HG02642 (cell line): Measurements from ENCODE around the gene HRCT1.
"Not testable (repeated sequence)": the region's sequence is repeated elsewhere in the genome, so short reads cannot be mapped to it uniquely, and the experiment has no call there.

Experiments used
- ATAC-seq: cut with Tn5 transposase; IDR thresholded peaks from one replicate; pipeline ENCODE4 v1.9.1; 2021; ENCODE audit warnings: mild to moderate bottlenecking; ENCODE audit not compliant: unreplicated experiment, poor library complexity

HRCT1 gene

DNA sequence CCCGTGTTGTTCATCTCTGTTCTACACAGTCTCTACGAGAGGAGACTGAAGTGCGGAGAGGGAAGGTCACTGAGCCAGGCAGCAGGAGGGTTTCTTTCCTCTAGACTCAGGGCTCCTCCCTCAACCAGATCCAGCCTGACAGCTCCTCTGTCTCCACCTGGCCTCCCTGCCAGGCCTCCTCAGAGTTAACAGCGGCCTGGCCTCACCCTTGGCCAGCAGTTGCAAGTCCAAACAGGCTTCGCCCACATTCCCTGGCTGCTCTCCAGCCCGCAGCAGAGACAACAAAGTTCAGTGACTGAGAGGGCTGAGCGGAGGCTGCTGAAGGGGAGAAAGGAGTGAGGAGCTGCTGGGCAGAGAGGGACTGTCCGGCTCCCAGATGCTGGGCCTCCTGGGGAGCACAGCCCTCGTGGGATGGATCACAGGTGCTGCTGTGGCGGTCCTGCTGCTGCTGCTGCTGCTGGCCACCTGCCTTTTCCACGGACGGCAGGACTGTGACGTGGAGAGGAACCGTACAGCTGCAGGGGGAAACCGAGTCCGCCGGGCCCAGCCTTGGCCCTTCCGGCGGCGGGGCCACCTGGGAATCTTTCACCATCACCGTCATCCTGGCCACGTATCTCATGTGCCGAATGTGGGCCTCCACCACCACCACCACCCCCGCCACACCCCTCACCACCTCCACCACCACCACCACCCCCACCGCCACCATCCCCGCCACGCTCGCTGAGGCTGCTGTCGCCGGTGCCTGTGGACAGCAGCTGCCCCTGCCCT, at the start of gene HRCT1:
TSS of gene HRCT1 (plus strand) at position 291 of the 768 bp plus-strand sequence. CDS start at position 377, 86 bp downstream.
- no peak for ATAC-seq

DNA sequence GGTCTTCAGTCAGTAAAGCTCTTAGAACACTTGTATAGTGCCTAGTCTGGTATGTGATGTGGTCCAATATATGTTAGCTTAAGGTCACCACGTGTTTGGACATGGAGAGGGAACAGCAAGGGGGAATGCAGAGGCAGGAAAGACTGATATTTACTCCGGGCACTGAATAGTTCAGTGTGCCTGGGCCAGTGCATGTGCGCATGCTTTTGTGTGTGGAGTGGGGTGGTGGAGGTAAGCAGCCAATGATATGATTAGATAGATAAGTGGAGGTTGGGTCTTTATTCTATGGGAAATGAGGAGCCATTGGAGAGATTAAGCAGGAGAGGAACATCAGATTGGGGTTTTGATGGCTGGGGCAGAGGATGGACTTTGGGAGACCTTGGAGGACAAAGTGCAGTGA, 49.8 kb upstream of the HRCT1 start:
- ATAC-seq, result no peak

GRCh38 chr9:35856882-35857281, 49.1 kb upstream of the HRCT1 start:
- ATAC-seq, result no peak

DNA sequence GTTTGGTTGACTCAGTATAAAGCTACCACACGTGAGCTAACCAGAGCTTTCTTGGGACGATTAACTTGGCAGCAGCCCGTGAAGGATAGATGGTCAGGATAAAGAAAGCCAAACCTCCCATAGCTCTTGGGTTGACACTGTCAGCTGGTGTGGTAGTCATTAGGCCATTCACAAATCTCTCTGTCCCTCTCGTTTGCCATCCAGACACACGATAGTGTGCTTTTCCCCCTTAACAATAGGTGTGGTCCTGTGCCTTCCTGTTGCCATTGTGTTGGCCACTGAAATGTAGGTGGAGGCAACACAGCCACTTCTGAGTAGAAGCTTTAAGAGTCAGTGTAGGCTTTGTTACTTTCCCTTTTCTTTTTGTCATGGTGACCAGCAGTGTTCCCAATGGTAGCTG, 47.5 kb upstream of the HRCT1 start:
- no peak for ATAC-seq

DNA sequence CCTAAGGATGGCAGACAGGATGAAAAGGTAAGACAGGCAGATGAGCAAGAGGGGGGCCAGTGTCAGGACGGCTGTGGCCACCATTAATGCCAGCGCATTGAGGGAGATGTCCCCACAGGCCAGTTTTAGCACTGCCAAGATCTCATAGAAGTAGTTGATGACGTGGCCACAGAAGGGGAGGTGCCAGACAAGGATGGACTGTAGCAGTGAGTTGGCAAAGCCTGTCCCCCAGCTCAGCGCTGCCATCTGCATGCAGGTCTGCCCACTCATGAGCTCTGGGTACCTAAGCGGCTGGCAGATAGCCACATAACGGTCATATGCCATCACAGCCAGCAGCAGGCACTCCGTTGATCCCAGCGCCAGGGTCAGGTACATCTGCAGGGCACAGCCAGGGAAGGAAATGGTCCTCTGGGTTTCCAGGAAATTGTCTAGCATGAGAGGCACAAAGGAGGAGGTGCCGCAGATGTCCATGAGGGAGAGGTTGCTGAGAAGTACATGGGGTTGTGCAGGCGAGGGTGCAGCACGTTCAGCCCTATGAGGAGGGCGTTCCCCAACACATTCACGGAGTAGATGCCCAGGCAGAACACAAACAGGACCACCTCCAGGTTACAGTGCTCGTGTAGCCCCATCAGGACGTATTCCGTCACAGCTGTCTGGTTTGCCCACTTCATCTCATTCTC, 46.6 kb upstream of the HRCT1 start:
- ATAC-seq, result no peak

- no peak for ATAC-seq
These were observed 46.0 kb upstream of the HRCT1 start for GRCh38 chr9:35859990-35860339.

- ATAC-seq, result no peak
These were observed 44.7 kb upstream of the HRCT1 start for GRCh38 chr9:35861161-35861897.

DNA sequence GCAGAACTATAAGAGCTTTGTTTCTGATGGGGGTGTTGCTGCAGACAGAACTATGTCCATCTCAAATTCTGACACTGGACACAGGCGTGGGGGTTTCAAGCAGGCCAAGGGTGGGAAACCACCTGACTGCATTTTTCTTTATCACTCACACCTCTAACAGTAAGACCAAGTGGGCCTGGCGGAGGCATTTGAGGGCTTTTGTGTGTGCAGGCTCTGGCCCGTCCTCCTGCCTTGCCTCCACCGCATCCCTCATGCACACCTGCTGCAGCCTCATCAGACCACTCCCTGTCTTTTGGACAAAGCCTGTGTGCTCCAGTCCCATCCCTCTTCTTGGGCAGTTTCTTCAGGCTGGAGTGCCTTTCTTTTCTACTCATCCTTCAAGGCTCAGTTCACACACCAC, 43.7 kb upstream of the HRCT1 start:
- no peak for ATAC-seq

DNA sequence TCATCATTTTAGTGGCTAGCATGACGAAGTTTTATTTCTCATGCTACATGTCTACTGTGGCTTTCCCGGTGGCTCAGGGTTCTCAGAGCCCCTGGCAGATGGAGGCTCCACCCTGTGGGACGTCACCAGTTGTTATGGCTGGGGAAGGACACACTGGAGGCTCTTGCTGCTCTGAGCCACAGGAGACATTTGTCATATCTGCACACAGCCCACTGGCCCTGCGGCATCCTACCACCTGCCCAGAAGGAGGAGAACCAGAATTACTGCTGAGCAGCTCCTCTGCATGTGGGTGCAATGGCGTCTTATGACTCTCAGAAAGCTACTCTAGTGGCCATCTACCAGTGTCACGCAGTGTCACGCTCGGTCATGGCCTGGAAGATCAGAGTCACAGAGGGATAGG, 42.4 kb upstream of the HRCT1 start:
- ATAC-seq, result no peak

- no peak for ATAC-seq
These were observed 41.2 kb upstream of the HRCT1 start for GRCh38 chr9:35864695-35865255.

DNA sequence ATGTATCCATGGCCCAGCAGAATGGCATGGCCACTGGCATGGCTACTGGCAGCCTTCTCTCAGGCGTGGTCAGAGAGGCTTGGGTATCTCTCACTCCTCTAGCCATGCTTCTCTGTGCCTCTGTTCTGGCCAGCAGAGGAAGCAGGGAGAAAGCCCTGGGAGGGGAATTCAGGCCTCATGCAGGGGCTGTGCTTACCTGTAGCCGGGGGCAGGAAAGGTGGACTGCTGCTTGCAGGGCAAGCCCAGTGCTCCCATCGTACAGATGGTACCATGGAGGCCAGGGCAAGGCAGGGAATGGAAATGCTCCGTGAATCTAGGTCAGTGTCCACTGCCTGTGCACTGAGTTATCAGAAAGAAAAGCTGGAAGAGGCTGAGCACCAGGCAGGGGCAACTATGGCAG, 38.5 kb upstream of the HRCT1 start:
- no peak for ATAC-seq

GRCh38 chr9:35868933-35869332, 37.1 kb upstream of the HRCT1 start:
- no peak for ATAC-seq

GRCh38 chr9:35869621-35870216, 36.3 kb upstream of the HRCT1 start:
- ATAC-seq, result no peak

DNA sequence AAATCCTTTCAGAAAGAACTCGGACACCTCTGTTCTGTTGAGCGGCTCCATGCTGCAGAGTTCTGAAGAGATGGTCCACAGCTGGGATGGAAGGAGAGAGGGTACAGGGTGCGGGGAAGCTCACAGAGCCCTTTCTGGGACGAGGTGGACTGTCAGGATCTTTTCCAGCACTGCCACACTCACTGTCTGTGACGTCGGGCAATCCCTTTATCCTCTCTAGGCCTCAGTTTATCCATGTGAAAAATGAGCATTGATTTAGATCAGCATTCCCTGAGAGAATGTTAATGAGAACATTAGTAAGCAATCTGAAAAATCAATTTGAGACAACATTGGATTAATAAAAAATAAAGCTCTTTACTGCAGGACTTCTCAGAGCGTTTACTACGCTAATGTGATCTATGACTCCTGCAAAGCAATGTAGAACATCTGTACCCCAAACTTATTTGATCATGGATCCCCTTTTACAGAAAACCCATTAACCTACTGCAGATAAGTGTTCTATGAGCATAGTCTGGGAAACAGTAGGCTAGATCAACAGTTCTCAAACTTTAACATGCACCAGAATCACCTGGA, 35.6 kb upstream of the HRCT1 start, which contains the start of gene OR13J1:
TSS of gene OR13J1 (minus strand) at position 51 of the 573 bp plus-strand sequence. CDS start at position 51, 0 bp downstream.
- no peak for ATAC-seq

- ATAC-seq, result no peak
These were observed 34.5 kb upstream of the HRCT1 start for GRCh38 chr9:35871545-35871944.

DNA sequence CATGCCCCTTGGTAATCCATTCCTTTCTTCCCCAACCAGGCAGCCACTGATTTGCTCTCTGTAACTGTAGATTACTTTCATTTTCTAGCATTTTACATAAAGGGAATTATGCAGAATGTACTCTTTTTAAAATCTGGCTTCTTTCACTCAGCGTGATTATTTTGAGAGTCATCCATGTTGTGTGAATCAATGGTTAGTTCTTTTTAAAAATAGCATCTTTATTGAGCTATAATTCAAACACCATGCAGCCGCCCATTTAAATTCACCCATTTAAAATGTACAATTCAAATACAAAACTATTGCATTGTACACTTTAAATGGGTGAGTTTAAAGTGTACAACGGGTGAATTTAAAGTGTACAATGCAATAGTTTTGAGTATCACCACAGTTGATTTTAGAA, 33.5 kb upstream of the HRCT1 start:
- ATAC-seq, result no peak

GRCh38 chr9:35882263-35882848, 23.6 kb upstream of the HRCT1 start:
- ATAC-seq, result no peak

DNA sequence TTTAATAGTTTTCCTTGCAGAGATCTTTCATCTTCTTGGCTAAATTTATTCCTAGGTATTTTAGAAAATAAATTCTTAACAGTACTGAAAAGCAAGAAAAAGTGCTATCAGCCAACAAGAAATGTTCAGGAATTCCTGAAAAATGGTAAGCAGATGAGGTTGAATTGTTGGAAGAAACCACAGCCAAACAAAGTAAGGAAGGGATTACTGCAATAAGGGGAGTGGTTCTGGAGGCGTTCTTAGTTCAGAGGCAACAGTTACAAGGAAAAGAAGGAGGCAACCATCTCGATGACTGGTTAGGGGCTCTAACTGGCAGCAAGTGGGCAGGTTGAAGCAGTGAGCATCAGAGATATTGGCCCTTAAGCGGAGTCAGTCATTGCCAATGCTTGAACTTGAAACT, 23.0 kb upstream of the HRCT1 start:
- no peak for ATAC-seq

DNA sequence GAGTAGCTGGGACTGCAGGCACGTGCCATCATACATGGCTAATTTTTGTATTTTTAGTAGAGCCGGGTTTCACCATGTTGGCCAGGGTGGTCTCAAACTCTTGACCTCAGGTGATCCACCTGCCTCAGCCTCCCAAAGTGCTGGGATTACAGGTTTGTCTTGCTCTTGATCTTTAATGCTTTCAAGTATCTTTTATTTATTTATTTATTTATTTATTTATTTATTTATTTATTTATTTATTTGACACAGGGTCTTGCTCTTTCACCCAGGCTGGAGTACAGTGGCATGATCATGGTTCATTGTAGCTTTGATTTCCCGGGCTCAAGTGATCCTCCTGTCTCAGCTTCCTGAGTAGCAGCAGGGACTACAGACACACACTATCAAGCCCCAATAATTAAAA, 21.1 kb upstream of the HRCT1 start:
- ATAC-seq, result not testable (repeated sequence)

- ATAC-seq, result no peak
These were observed 14.4 kb upstream of the HRCT1 start for GRCh38 chr9:35891646-35892045.
